Tibial nerve (tissue), 4 donors: ENCODE measurements around the gene GALNT18.

Experiments used
- CTCF ChIP-seq, 5 experiments: fragments of 200-600 bp in 3 of 5; fragments of 450-650 bp in 2 of 5; sonication (generic) in 3 of 5; IDR thresholded peaks; one replicate each; pipeline ENCODE4 v1.5.1; 2016 to 2019; ENCODE audit warnings: antibody characterized with exemption in 5 of 5, mild to moderate bottlenecking in 3 of 5, moderate library complexity in 2 of 5
- EP300 ChIP-seq, 2 donors: sonication (generic); formaldehyde crosslinking; IDR thresholded peaks; one replicate each; pipeline ENCODE4 v1.6.1; 2017; ENCODE audit warnings: antibody characterized with exemption in 2 of 2, mild to moderate bottlenecking in 1 of 2
- POLR2A ChIP-seq, 2 donors: fragments of 450-650 bp; IDR thresholded peaks; one replicate each; pipeline ENCODE4 v1.6.1; 2017; ENCODE audit warnings: antibody characterized with exemption in 2 of 2, mild to moderate bottlenecking in 2 of 2, moderate library complexity in 2 of 2

DNA sequence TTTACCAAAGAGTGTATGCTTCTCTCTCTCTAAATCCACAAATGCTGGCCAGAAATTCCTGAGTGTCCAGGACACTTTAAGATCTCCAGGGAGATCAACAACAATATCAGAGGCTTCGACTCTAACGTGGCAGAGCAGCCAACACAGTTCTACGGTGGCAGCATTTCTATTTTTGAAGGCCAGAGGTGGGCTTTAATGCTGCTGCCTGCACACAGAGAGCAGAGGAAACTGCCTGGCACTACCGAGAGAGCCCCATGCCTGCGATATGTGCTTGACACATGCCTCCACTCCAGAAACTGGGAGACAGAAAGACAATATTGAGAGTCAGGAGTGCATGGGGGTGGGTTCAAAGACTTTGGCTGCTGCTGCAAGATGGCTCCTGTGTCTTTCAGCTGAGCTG, 48.8 kb upstream of the GALNT18 start:
- TF ChIP-seq CTCF (IDR thresholded peaks at IDR 0.05): no peak
- TF ChIP-seq POLR2A (IDR thresholded peaks at IDR 0.05): no peak
- TF ChIP-seq EP300 (IDR thresholded peaks at IDR 0.05): no peak
